Calu3 (cell line): Measurements from ENCODE around the gene INAVA. TPM values are rescaled to one million over a fixed set of nuclear protein-coding genes. Genes with fewer than 3 reads are reported as not detected.

Experiments
- BruUV-seq: library from RNA; stranded (reverse); fragments of 400-500 nt; replicated peaks from 2 replicates; lab custom pipeline; 2021; lab: Mats Ljungman, UMichigan
- CTCF ChIA-PET: fragments of 300-600 bp; sonication (Branson Sonifier 250); formaldehyde crosslinking; loops from one replicate; lab custom pipeline; 2022; ENCODE audit warnings: antibody characterized with exemption; lab: Charles Lee
- DNase-seq: peaks from one replicate; pipeline ENCODE4 v3.0.0; 2022
- H3K27ac Mint-ChIP-seq: one replicate; pipeline ENCODE4 v1.8.0; 2022; ENCODE audit warnings: mixed read lengths; ENCODE audit not compliant: unreplicated experiment
- H3K27me3 Mint-ChIP-seq: one replicate; pipeline ENCODE4 v1.8.0; 2022; ENCODE audit warnings: mixed read lengths; ENCODE audit not compliant: unreplicated experiment
- H3K36me3 Mint-ChIP-seq: one replicate; pipeline ENCODE4 v1.8.0; 2022; ENCODE audit warnings: mild to moderate bottlenecking, moderate library complexity, mixed read lengths; ENCODE audit not compliant: insufficient read depth, unreplicated experiment
- H3K4me1 Mint-ChIP-seq: one replicate; pipeline ENCODE4 v1.8.0; 2022; ENCODE audit warnings: mild to moderate bottlenecking, low read depth, mixed read lengths; ENCODE audit not compliant: unreplicated experiment
- H3K4me3 Mint-ChIP-seq: one replicate; pipeline ENCODE4 v1.8.0; 2022; ENCODE audit warnings: mild to moderate bottlenecking, low read depth, moderate library complexity, mixed read lengths; ENCODE audit not compliant: unreplicated experiment
- H3K9me3 Mint-ChIP-seq: one replicate; pipeline ENCODE4 v1.8.0; 2022; ENCODE audit warnings: low read depth, mixed read lengths; ENCODE audit not compliant: unreplicated experiment
- CTCF ChIP-seq: fragments of 200-600 bp; IDR thresholded peaks from one replicate; pipeline ENCODE4 v1.8.0; 2022; ENCODE audit warnings: antibody characterized with exemption; ENCODE audit not compliant: unreplicated experiment
- intact Hi-C: fragments of 100-400 bp; cut with micrococcal nuclease; formaldehyde crosslinking; loops from one replicate; pipeline ENCODE4 v1.10.0; 2022; ENCODE audit not compliant: unreplicated experiment
- total RNA-seq: library from RNA; stranded (reverse); gene quantifications from 2 replicates; pipeline ENCODE4 v1.2.3, GENCODE V29; 2022

INAVA gene
- total RNA-seq, 1 experiment from 2014 or later = 175 TPM

GRCh38 chr1:200877839-200878551, 16.7 kb upstream of the INAVA start:
- no peak for DNase-seq
- intact Hi-C loops = no loop called here
- Mint-ChIP-seq H3K4me1 (no peaks in the 10 kb centered on the region), H3K27me3 (peaks cover 11% of the 10 kb centered on the region), H3K27ac (no peak overlapping the region), H3K4me3 (no peak overlapping the region), H3K36me3 (no peaks in the 10 kb centered on the region), H3K9me3 (no peaks in the 10 kb centered on the region)
- BruUV-seq = no TSS peak
- no peak for TF ChIP-seq CTCF
- CTCF ChIA-PET = no interaction called here

- no TSS peak for BruUV-seq
- Mint-ChIP-seq H3K27ac (no peak overlapping the region), H3K36me3 (no peaks in the 10 kb centered on the region), H3K27me3 (peaks cover 7% of the 10 kb centered on the region), H3K4me1 (no peaks in the 10 kb centered on the region), H3K4me3 (no peak overlapping the region), H3K9me3 (no peaks in the 10 kb centered on the region)
- CTCF ChIA-PET = interaction anchor here (0.9 kb wide), 1 partner anchor 9 kb away, joined by 3 read pairs; no protein-coding TSS in a partner anchor
- intact Hi-C loops = no loop called here
- no peak for TF ChIP-seq CTCF
- DNase-seq = no peak
These were observed 14.5 kb upstream of the INAVA start for GRCh38 chr1:200880212-200880611.

- H3K36me3 Mint-ChIP-seq = no peaks in the 10 kb centered on the region
- no peak for DNase-seq
These were observed 11.6 kb upstream of the INAVA start for GRCh38 chr1:200883118-200883517.

GRCh38 chr1:200885623-200886402, 8.9 kb upstream of the INAVA start:
- Mint-ChIP-seq H3K36me3 (peaks cover 5% of the 10 kb centered on the region), H3K4me1 (peaks cover 37% of the 10 kb centered on the region), H3K9me3 (no peaks in the 10 kb centered on the region), H3K27me3 (no peaks in the 10 kb centered on the region), H3K4me3 (no peak overlapping the region), H3K27ac (no peak overlapping the region)
- no TSS peak for BruUV-seq
- intact Hi-C loops = no loop called here
- no peak for DNase-seq
- no peak for TF ChIP-seq CTCF
- CTCF ChIA-PET = no interaction called here

More at GRCh38 chr1:200883118-200883517, 11.6 kb upstream of the INAVA start:
- H3K4me3 Mint-ChIP-seq = no peak overlapping the region
- H3K27ac Mint-ChIP-seq = no peak overlapping the region
- no peaks in the 10 kb centered on the region for H3K27me3 Mint-ChIP-seq
- peaks cover 13% of the 10 kb centered on the region for H3K4me1 Mint-ChIP-seq
- H3K9me3 Mint-ChIP-seq = no peaks in the 10 kb centered on the region
- intact Hi-C loops = no loop called here
- TF ChIP-seq CTCF = no peak
- no TSS peak for BruUV-seq
- CTCF ChIA-PET = no interaction called here
